HG03175 (cell line): ENCODE data around the gene PSMG4.

Experiments
- ATAC-seq: cut with Tn5 transposase; IDR thresholded peaks from one replicate; pipeline ENCODE4 v1.9.1; 2021; ENCODE audit warnings: mild to moderate bottlenecking, moderate library complexity; ENCODE audit not compliant: unreplicated experiment

Gene PSMG4

GRCh38 chr6:3305216-3305565 lies 46.4 kb downstream of the PSMG4 start:
- no peak for ATAC-seq

GRCh38 chr6:3305831-3306230 lies 47.1 kb downstream of the PSMG4 start:
- no peak for ATAC-seq

DNA sequence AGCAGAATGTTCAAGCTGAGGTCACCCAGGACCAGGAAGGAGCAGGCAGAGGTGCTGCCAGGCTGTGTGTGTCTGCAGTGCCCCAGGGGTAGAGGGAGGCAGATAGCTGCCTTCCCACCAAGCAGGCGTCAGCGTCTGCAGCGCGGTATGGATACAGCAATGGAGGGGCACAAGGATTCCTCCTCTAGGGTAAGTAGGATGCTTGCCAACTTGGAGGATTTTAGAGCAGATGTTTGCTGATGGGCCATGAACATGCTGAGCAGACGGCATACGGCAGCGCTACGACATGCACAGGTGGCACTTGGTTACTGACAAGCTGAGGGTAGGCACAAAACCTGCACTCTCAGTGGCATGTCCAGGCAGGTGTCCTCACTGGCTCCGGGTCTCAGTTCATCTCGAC lies 48.1 kb downstream of the PSMG4 start:
- ATAC-seq = no peak

GRCh38 chr6:3307436-3307835 lies 48.7 kb downstream of the PSMG4 start:
- ATAC-seq = no peak

DNA sequence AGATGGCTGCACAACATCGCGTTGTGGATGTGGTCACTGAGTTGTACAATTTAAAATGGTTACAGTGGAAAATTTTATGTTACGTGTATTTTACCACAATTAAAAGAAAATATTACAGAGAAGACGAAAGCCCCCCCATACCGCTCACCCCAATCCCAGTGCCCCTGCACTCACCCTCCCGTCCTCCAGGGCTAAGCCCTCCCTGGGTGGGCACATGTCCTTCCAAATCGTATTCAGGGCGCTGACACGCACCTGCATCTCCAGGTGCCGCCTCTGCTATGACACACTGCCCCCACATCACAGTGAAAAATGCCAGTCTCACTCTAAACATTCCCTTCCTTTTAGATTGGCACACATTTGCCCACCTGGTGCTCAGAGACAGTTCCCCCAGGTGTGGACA lies 49.4 kb downstream of the PSMG4 start:
- ATAC-seq = no peak

- ATAC-seq = no peak
Measured at GRCh38 chr6:3309391-3310050, 50.8 kb downstream of the PSMG4 start.

DNA sequence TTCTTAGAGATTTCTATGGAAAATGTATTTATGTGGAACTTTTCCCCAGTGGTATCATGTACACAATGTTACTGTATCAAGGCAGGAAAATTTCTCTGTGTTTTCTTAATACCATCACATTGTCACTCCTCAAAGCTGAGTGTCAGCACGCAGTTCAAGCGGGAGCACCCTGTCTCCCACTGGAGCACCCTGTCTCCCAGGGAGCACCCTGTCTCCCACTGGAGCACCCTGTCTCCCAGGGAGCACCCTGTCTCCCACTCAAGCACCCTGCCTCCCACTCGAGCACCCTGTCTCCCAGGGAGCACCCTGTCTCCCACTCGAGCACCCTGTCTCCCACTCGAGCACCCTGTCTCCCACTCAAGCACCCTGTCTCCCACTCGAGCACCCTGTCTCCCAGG lies 51.3 kb downstream of the PSMG4 start:
- no peak for ATAC-seq

DNA sequence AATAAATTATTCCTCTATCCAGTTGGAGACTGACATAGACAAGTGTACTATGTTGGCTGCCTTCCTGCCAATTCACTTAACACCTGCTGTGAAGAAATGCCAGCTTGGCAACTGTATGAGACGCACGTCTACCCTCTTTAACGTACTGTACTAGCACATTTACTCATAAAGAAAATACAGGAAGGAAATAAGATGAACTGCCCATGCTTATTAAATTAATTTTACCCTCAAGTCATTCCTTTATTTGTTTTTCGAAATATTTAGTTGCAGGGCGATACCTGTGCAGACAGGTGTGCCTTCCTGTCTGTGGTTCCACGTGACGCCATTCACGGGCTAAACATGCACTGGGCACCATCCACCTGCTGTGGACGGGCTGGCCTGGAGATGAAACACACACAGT lies 52.0 kb downstream of the PSMG4 start:
- no peak for ATAC-seq

DNA sequence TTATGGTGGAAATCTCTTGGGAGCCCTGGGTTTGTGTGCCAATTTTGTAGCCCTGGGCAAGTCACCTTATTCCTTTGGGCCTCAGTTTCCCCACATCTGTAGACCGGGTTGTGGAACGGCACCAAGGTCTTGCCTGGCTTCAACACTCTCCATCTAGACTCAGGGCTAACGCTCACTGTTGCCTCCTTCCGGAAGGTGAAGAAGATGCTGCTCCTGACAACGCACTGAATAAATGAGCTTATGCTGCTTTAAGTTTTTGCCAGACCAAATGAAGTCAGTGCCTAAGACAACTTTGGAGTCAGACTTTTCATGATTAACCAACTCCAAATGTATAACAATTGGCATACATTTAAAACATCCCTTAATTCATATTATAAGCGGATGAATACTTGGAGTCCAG lies 53.1 kb downstream of the PSMG4 start:
- no peak for ATAC-seq

DNA sequence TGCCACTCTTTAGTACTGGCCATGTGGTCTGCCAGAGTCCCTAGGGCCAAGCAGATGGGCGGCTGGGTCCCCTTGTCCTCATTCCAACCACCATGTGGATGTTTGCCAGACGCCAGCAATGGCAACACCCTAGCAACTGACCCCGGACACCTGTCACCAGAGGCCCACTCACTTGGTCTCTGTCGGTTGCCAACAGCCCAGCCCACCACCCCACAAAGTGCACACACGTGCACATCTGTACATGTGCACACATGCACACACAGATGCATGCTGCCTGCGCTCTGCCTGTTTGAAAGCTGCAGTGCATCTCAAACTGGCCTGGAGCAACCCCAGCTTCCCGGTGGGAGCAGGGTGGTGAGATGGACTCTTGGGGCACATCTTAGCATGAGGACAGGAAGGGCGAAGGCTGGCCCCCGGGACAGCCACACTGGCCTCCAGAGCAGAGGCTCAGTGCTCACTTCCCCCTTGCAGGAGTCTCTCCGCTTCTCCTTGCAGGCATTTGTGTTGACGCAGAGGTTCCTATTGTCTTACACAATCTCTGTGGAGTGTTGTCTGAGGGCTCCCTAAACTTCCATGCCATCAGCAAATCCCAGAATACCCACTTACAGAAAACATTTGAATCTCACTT lies 54.0 kb downstream of the PSMG4 start:
- no peak for ATAC-seq

DNA sequence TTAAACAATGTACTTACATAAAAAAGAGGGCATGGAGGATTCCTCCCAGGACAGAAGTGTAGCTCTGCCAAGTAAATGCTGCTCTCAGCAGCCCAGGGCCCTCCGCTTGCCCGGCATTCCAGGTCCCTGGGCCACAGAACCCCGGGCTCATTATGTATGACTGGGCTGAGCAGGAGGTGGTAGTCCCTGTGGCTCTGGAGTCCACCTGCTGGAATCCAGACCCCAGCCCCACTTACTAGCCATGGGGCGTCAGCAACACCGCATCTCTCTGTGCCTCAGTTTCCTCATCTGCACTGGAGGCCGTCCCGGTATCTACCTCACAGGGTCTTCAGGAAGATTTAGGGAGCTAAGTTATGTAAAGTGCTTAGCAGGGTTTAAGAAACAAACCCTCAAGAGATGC lies 55.4 kb downstream of the PSMG4 start:
- no peak for ATAC-seq

GRCh38 chr6:3314621-3315467 lies 56.1 kb downstream of the PSMG4 start:
- ATAC-seq = no peak

DNA sequence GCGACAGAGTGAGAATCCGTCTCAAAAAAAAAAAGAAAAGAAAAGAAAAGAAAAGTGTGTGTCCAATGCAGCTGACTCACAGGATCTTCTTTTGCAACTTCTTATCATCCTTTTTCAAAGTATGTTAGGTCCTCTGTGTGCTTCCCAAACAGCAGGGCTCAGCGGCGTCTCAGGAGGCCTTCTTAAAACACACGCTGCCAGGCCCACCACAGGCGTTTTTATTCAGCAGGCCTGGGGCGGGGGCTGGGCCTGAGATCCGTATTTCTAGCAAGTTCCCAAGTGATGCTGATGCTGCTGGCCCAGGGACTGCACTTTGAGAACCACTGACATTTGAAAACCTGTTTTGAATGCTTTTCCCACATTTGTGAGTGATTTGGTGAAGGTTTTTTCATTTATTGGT lies 57.1 kb downstream of the PSMG4 start:
- ATAC-seq = no peak

DNA sequence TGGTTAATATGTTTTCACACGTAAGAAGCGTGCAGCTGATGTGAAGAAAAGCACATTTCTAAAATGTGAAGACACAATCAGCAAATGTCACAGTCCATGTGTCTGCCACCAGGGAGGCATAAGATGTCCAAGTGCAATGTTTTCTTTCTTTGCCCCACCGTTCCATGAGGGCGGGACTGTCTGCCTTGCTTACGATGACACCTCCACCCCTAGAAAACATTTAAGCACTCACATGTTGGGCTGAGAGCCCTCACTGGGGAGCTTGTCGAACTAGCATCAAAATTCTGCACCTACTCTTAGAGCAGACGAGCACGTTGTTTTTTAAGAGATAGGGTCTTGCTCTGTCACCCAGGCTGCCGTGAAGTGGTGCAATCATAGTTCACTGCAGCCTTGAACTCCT lies 57.6 kb downstream of the PSMG4 start:
- ATAC-seq = no peak

DNA sequence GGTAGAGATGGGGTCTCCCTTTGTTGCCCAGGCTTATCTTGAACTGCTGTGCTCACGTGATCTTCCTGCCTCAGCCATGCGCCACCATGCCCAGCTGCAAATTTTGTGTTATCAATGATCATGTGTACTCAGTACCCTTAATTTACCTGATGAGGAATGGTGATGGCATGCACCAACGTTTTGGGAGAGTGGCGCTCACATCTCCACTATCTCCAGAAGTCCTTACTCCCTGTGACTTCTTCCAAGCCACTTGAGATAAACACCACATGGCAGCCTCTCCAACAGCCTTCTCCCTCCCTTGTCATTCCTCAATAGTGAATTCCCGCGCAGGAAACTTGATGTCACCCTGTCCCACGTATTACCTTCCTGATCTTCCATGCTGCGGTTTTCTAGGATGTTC lies 58.1 kb downstream of the PSMG4 start:
- ATAC-seq = no peak
